Activated CD4-positive, alpha-beta T cell treated with anti-CD3 and anti-CD28 coated beads for 4 hours (primary cell): ENCODE measurements around the gene TRAPPC8.
"Not testable (repeated sequence)": the region's sequence is repeated elsewhere in the genome, so short reads cannot be mapped to it uniquely, and the experiment has no call there.

Experiments used
- DNase-seq, 2 donors: peaks; one replicate each; pipeline ENCODE4 v3.0.0-alpha.2; 2020

TRAPPC8 gene

DNA sequence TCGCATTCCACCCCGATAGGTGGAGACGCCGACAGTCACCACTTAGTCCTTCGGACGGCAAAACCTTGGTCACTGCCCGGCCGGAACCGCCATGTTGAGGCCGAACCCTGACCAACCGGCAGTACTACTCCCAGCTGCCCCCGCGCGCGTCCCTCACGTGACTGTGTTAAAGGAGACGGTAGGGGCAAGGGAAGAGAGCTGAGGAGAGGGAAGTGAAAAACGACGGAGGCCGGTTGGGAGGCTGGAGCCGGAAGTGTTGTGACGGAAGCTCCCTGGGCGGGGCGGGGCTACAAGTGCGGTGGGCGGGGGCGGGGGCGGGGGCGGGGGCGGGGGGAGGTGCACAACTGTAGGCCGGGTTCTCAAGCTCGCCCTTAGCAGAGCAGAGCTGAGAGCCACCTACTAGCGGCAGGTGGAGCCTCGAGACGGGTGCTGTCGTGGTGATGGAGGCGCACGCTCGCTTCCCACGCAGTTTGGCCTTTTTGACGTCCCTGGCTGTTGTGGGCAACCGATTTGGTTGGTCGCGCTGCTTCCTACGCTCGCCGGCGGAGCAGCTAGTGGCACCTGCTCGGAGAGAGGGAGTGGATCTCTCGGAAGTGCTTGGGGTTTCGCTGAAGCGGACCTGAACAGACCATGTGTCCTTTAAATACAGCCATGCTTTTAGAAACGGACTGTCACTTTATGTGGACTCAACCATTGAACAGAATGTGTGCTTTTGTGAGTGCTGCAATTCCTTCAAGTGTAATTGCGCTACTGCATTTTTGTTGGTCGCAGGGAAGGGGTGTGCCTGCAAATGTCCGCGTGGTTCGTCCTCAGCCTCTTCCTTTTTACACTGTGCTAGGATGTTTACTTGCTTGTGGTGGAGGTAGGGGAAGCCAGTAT, at the start of gene TRAPPC8:
Gene TRAPPC8, minus strand, starts transcription at position 130 of the 879 bp plus-strand sequence. CDS start 364 bp downstream, outside the sequence.
- peak; percentile 86 to 90 for DNase-seq

GRCh38 chr18:31990823-31991222, 47.9 kb upstream of the TRAPPC8 start:
- no peak for DNase-seq

DNA sequence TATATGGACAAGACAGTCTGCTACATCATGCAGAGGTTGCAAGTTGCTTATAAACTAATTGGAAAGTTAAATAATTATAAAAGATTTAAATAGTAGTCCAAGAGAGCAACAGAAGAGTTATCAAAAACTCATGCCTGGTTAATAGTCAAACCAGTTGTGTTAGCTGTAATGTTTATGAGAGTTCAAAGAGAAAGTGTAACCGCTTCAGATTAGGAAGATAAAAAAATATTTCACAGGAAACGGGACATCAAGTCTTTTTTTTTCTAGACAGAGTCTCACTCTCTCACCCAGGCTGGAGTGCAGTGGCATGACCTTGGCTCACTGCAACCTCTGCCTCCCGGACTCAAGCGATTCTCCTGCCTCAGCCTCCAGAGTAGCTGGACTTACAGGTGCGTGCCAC, 41.0 kb upstream of the TRAPPC8 start:
- no peak for DNase-seq

DNA sequence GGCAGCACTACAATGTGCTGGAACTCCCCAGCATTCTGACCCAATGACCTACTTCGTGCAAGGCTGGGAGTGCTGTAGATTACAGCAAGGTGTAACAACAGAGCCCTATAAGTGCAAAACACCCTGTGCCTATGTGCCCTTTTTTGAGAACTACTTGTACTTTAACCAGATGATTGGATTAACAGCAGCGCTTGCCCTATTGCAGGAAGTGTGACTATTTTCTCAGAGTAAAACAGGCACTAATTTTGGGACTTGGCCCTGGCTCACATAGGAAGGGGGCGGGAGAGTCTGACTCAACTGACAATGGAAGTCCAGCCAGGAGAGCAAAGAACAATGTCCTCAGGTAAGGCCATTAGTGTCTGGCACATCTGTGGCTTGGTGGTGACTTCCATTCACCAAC, 40.1 kb upstream of the TRAPPC8 start:
- no peak for DNase-seq

DNA sequence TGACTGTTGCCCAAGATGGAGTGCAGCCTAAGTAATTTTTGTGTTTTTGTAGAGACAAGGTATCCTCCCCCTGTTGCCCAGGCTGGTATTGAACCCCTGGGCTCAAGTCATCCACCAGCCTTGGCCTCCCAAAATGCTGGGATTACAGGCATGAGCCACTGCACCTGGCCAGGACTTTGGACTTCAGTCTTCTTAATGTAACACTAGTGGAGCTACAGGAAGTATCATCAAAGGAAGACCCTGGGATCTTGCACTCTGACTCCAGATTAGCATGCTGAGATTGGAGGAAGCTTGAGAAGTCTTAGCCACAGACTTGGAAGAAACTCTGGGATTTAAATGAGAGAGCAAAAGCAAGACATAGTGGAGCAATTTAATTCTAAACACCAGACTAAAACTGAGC, 37.9 kb upstream of the TRAPPC8 start:
- DNase-seq, result no peak

- DNase-seq, result no peak
Measured at GRCh38 chr18:31979714-31980113, 36.8 kb upstream of the TRAPPC8 start.

DNA sequence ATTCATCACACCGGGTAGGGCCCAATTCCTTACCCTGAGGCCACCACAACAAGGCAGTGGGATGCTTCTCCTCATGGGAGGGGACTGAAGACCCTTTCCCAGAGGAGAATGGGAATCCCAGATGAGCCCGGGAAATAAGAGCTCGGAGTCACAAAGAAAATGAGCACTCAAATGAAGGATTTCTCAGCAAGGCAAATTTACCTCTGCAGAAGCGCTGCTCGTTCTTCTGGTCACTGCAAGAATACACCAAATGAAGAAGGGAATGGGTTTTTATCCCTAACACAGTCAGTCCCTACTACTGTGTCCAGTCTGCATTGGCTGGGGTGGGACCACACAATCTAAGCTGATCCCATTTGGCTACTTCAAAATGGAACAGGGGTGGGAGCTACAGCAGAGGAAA, 35.7 kb upstream of the TRAPPC8 start:
- no peak for DNase-seq

DNA sequence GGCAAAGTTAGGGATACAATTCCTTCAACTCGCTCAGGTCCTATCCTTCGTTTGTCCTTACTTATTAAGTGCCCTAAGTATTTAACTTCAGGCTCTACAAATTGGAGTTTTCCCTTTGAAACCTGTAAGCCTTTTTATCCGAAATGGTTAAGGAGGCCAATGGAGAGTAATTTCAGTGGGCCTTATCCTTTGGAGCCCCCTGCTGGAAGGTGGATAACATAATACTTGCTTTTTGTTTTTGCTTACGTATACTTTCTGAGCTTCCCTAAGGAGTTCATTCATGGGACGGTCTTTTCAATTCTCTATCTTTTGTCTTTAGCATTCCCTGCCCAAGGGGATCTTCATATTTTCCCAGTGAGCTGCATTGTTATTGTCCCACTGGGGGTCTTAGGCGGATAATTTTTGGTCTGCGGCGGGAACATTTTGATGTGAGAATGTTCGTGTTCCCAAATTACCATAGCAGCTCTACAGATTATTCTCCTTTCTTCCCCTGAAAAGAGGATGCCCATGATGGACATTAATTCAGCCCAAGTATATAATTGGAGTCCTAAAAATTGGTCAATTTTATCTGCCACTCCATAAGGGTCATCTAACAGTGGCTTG, 34.4 kb upstream of the TRAPPC8 start:
- DNase-seq, result peak; percentile 19 to 41

DNA sequence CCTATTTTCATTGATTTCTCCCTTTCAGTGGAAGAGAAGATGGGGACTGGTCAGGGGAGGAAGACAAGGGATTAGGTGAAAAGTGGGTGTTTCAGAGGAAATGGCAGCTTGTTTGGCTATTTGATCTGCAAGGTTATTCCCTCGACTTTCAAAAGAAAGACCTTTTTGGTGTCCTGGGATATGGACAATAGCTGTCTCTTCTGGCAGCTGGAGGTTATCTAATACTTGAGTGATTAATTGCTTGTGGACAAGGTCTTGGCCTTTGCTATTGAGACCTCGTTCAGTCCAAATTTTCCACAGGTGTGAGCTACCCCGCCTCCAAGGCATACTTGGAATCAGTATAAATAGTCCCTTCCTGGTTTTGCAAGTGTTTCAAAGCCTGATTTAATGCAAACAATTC, 33.3 kb upstream of the TRAPPC8 start:
- no peak for DNase-seq

GRCh38 chr18:31973929-31974546, 31.1 kb upstream of the TRAPPC8 start:
- no peak for DNase-seq

DNA sequence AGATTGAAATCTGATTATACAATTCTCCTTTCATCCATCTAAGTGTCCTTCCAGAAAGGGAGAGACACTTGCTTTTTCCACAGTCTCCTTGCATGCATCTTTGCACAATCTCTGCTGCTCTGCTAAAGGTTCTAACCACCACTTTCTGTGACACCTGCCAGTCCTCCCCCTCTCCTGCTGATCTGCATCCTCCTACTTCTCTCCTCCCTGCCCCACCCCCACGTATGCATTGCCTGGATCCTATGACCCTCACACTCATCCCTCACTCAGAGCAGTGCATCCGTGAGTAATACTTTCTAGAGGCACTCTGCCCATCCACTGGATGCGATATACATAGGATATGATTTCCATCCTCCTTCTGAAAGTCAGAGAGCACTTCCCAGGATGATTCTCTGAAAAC, 27.7 kb upstream of the TRAPPC8 start:
- DNase-seq, result no peak

DNA sequence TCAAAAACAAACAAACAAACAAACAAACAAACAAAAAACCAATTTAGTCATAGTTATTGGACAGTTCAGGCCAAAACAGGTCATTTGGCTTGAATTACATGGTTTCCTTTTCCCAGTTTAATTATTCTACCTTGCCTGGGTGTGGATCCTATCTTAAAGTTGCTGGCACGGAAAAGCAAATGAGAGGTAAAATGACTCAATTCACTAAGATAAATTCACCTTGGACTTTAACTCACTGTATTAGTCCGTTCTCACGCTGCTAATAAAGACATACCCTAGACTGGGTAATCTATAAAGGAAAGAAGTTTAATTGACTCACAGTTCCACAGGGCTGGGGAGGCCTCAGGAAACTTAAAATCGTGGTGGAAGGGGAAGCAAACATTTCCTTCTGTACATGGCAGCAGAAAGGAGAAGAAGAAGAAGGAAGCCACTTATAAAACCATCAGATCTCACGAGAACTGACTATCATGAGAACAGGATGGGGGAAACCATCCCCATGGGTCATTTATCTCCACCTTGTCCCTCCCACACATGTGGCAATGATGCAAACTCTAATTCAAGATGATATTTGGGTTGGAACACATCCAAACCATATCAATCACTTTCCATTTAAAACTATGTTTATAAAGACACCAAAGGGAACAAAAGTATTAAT, 22.5 kb upstream of the TRAPPC8 start:
- DNase-seq, result no peak

GRCh38 chr18:31957728-31958127, 14.8 kb upstream of the TRAPPC8 start:
- no peak for DNase-seq

GRCh38 chr18:31954349-31954748, 11.4 kb upstream of the TRAPPC8 start:
- no peak for DNase-seq

DNA sequence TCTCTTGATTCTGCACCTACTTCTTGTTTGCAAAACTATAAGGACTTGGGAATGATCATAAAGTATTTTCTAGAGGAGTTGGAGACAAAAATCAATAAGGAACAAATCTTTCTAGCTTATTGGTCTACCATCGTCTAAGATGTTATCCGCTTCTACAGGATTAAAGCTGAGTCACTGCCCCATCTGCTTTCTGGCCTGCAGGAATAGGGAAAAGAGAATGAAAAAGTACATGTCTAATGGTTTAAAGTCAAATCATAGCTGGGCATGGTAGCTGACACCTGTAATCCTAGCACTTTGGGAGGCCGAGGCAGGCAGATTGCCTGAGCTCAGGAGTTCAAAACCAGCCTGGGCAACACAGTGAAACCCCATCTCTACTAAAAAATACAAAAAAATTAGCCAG, 10.8 kb upstream of the TRAPPC8 start:
- not testable (repeated sequence) for DNase-seq

DNA sequence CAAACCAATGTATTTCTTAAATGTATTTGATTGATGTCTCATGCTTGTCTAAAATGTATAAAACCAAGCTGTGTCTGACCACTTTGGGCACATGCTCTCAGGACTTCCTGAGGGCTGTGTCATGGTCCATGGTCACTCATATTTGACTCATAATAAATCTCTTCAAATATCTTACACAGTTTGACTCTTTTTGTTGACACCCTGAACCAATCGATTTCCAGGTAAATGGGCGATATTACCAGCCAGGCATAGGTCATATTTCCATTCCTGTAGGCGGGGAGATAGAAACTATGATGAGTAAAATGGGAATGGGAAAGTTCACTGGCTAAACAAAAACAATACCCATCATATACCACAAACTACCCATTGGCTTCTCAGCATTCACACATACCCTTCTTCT, 9.3 kb upstream of the TRAPPC8 start:
- DNase-seq, result no peak

GRCh38 chr18:31950583-31950982, 7.7 kb upstream of the TRAPPC8 start:
- DNase-seq, result no peak

GRCh38 chr18:31948349-31948748, 5.4 kb upstream of the TRAPPC8 start:
- DNase-seq, result not testable (repeated sequence)

GRCh38 chr18:31946305-31947046, 3.5 kb upstream of the TRAPPC8 start:
- no peak for DNase-seq

DNA sequence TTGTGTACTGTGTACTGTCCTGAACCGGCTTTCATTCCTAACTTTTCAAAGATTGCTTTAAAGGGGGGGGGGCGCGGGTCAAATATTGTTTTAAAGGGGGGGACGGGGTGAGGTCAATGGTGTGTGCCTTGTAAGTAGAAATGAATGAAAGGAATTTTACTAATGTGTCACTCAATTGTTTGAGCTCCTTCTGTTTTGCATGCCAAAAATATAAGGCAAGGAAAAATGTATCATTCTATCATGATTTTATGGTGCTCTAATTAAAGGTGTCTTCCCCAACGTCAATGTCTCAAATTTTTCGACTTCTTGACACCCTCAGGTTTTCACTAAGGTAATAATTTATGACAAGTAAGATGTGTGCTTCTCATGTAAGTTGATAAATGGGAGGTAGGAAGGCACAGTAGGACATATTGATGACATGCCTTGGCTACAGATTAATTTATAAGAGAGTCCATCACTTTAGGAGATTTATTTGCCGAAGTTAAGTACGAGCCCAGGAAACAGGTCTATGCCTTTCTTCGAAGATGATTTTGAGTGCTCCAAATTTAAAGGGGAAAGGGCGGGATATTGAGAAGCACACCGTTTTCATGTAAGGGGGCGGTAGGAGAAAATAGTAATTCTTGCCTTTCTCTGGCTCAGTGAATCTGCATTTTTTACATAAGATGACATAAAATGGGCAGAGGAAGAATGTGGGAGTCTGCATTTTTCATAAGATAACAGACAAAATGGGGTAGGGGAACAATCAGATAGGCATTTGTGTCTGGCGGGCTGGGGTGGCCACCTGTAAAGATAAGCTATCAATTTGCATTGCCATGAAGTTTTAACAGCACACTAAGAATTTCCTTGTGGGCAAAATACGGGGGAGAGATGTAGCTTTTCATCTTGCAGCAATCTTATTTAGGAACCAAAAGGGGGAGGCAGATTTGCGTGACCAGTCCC, 1.2 kb upstream of the TRAPPC8 start:
- DNase-seq, result no peak

- DNase-seq, result peak in 1 of 2 donors; percentile 35
Measured at GRCh38 chr18:31942291-31942998, 483 bp downstream of the TRAPPC8 start.
